ENCODE measurements around the gene IGF2R. TPM values are rescaled to one million over a fixed set of nuclear protein-coding genes. Genes with fewer than 3 reads are reported as not detected.

IGF2R gene
- total RNA-seq, 1 donor from 2014 or later = 144 TPM

DNA sequence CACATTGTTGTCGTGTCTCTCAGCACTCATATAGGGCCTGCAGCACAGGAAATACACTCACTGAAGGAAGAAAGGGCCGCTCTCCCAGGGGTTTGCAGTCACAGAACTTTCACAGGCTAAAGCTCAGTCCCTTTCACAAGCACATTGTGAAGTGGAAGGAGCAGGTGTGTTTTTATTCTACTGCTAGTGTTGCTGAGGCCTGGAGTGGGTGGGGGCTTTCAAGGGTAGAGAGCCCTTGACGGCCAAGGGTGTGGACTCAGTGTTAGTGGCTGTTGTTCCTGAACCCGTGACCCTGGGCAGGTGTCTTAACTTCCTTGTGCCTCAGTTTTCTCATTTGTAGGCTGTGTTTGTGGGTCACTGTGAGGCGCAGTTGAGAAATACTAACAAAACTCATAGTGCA, 86.5 kb downstream of the IGF2R start:
- peaks cover 43% of the 10 kb centered on the region for H3K36me3 Mint-ChIP-seq (ENCODE audit: insufficient read depth)
- H3K9me3 Mint-ChIP-seq (ENCODE audit: low read depth) = peaks cover 4% of the 10 kb centered on the region
- H3K4me3 Mint-ChIP-seq (ENCODE audit: low read depth) = no peak overlapping the region
- no peak for DNase-seq (ENCODE audit: low spot score, unreplicated experiment)
- no peaks in the 10 kb centered on the region for H3K27me3 Mint-ChIP-seq
- no peaks in the 10 kb centered on the region for H3K4me1 Mint-ChIP-seq (ENCODE audit: low read depth)
- no peak overlapping the region for H3K27ac Mint-ChIP-seq
- TF ChIP-seq, protein P1, sequence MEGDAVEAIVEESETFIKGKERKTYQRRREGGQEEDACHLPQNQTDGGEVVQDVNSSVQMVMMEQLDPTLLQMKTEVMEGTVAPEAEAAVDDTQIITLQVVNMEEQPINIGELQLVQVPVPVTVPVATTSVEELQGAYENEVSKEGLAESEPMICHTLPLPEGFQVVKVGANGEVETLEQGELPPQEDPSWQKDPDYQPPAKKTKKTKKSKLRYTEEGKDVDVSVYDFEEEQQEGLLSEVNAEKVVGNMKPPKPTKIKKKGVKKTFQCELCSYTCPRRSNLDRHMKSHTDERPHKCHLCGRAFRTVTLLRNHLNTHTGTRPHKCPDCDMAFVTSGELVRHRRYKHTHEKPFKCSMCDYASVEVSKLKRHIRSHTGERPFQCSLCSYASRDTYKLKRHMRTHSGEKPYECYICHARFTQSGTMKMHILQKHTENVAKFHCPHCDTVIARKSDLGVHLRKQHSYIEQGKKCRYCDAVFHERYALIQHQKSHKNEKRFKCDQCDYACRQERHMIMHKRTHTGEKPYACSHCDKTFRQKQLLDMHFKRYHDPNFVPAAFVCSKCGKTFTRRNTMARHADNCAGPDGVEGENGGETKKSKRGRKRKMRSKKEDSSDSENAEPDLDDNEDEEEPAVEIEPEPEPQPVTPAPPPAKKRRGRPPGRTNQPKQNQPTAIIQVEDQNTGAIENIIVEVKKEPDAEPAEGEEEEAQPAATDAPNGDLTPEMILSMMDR (IDR thresholded peaks at IDR 0.05; ENCODE audit: unreplicated experiment) = no peak

DNA sequence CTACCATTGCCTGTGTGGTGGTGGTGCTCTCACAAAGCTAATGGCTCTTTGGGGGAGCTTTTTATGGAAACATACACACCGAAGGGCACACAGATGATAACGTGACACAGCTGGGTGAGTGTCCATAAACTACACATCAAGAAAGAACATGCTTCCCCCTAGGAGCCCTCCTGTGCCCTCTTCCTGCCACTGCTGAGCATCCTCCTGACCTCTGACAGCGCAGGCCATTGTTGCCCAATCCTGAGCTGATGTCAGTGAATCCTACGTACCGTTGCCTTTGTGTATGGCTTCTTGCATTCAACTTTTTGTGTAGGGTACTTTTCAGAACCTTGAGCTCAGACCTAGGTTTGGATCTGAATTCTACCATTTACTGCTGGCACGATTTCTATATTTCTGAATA, 86.9 kb downstream of the IGF2R start:
- peaks cover 44% of the 10 kb centered on the region for H3K36me3 Mint-ChIP-seq (ENCODE audit: insufficient read depth)
- TF ChIP-seq, protein P1 (IDR thresholded peaks at IDR 0.05; ENCODE audit: unreplicated experiment) = no peak
- H3K4me3 Mint-ChIP-seq (ENCODE audit: low read depth) = no peak overlapping the region
- H3K4me1 Mint-ChIP-seq (ENCODE audit: low read depth) = no peaks in the 10 kb centered on the region
- H3K27ac Mint-ChIP-seq = no peak overlapping the region
- no peaks in the 10 kb centered on the region for H3K27me3 Mint-ChIP-seq
- no peak for DNase-seq (ENCODE audit: low spot score, unreplicated experiment)
- H3K9me3 Mint-ChIP-seq (ENCODE audit: low read depth) = peaks cover 4% of the 10 kb centered on the region

DNA sequence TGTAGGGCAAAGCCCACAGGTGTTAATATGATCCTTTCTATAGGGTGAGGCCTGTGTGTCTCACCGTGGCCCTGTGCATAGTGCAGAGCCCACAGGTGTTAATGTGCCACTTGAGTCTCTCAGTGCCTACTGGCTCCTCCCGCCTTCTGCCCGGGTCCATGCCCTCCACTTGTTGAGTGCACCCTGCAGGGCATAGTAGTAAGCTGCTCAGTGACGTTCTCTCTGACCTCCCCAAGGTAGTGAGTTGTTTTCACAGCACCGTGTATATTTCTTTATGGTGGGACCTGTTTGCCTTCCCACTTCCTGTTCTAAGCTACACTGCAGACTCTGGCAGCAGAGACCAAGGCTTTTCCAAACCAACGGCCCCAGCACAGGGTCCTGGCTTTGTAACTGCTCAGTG, 88.2 kb downstream of the IGF2R start:
- H3K4me3 Mint-ChIP-seq (ENCODE audit: low read depth) = no peak overlapping the region
- TF ChIP-seq, protein P1 (IDR thresholded peaks at IDR 0.05; ENCODE audit: unreplicated experiment) = no peak
- peaks cover 2% of the 10 kb centered on the region for H3K9me3 Mint-ChIP-seq (ENCODE audit: low read depth)
- H3K27me3 Mint-ChIP-seq = no peaks in the 10 kb centered on the region
- peaks cover 35% of the 10 kb centered on the region for H3K36me3 Mint-ChIP-seq (ENCODE audit: insufficient read depth)
- no peak for DNase-seq (ENCODE audit: low spot score, unreplicated experiment)
- no peak overlapping the region for H3K27ac Mint-ChIP-seq
- no peaks in the 10 kb centered on the region for H3K4me1 Mint-ChIP-seq (ENCODE audit: low read depth)

DNA sequence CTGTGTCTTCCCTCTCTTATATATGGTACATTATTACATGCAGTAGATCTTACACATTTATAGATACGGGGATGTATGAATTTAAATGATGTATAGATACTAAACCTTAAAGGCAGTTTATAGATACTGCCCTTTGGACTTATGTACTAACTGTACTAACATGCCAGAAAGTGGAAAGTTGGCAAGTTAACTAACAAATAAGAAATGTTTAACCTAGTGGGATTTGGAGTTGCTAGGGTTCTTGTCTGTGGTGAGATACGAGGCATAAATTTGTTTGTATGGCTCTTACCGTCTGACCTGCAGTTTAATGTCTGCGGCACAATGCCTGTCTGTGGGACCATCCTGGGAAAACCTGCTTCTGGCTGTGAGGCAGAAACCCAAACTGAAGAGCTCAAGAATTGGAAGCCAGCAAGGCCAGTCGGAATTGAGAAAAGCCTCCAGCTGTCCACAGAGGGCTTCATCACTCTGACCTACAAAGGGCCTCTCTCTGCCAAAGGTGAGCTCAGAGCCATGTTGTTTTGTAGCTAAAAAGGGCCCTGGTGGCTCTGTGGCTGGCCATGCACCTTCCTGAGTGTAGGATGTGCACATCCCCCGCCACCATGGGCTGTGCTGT, 89.8 kb downstream of the IGF2R start:
- Mint-ChIP-seq H3K9me3 (ENCODE audit: low read depth) (no peaks in the 10 kb centered on the region), H3K27ac (no peak overlapping the region), H3K36me3 (ENCODE audit: insufficient read depth) (peaks cover 31% of the 10 kb centered on the region), H3K4me1 (ENCODE audit: low read depth) (no peaks in the 10 kb centered on the region), H3K4me3 (ENCODE audit: low read depth) (no peak overlapping the region), H3K27me3 (no peaks in the 10 kb centered on the region)
- DNase-seq (ENCODE audit: low spot score, unreplicated experiment) = no peak
- TF ChIP-seq, protein P1 (IDR thresholded peaks at IDR 0.05; ENCODE audit: unreplicated experiment) = no peak

DNA sequence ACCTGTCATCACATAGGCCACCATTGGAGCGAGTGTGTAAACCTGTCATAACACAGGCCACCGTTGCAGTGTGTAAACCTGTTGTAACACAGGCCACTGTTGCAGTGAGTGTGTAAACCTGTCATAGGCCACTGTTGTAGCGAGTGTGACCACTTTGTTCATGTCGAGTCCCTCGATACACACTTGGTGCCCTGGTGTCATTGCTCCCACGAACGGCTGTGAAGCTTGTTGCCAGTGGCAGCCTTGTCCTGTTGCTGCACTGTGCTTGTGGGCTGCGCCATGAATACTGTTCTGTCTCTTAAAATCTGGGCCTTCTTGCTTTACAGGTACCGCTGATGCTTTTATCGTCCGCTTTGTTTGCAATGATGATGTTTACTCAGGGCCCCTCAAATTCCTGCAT, 91.3 kb downstream of the IGF2R start:
- TF ChIP-seq, protein P1 (IDR thresholded peaks at IDR 0.05; ENCODE audit: unreplicated experiment) = no peak
- Mint-ChIP-seq H3K27me3 (no peaks in the 10 kb centered on the region), H3K4me1 (ENCODE audit: low read depth) (no peaks in the 10 kb centered on the region), H3K36me3 (ENCODE audit: insufficient read depth) (peaks cover 36% of the 10 kb centered on the region), H3K4me3 (ENCODE audit: low read depth) (no peak overlapping the region), H3K27ac (peak overlapping the region; percentile 41), H3K9me3 (ENCODE audit: low read depth) (no peaks in the 10 kb centered on the region)
- DNase-seq (ENCODE audit: low spot score, unreplicated experiment) = no peak
